ENCODE data around the gene ATXN1. TPM values are rescaled to one million over a fixed set of nuclear protein-coding genes. Genes with fewer than 3 reads are reported as not detected.
A peak's percentile ranks its signal among the peaks of the same experiment; 100 is the strongest.

Gene ATXN1
- total RNA-seq, 1 donor = 45.3 TPM

GRCh38 chr6:16535564-16535963 lies 225.7 kb downstream of the ATXN1 start:
- no peak overlapping the region for H3K4me3 ChIP-seq (ENCODE audit: low read depth, low read length)
- TF ChIP-seq CTCF (IDR thresholded peaks at IDR 0.05; ENCODE audit: insufficient read depth, low read depth, low read length) = no peak
- DNase-seq (ENCODE audit: low read depth) = no peak

- DNase-seq (ENCODE audit: low read depth) = no peak
- no peak overlapping the region for H3K4me3 ChIP-seq (ENCODE audit: low read depth, low read length)
- no peak for TF ChIP-seq CTCF (IDR thresholded peaks at IDR 0.05; ENCODE audit: insufficient read depth, low read depth, low read length)
These were observed 227.5 kb downstream of the ATXN1 start for GRCh38 chr6:16533721-16534136.

DNA sequence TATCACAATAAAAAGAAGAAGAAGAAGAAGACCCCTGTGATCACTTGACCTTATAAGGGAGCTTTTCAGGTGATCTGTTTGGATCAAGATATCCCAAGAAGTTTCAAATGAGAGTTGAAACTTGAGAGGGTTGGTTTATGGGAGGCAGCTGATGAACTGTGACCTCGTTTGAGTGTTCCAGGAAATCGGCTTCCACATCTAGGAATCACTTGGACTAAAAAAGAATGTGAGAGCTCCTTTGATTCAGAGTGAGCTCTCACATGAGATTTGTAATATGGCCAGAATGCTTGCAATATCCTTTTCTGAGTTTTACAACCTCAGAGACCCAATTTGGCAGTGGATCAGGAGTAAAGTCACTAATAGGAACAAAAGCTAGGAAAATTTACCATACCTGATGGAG lies 228.1 kb downstream of the ATXN1 start:
- TF ChIP-seq CTCF (IDR thresholded peaks at IDR 0.05; ENCODE audit: insufficient read depth, low read depth, low read length) = no peak
- peak; percentile 31 for DNase-seq (ENCODE audit: low read depth)
- no peak overlapping the region for H3K4me3 ChIP-seq (ENCODE audit: low read depth, low read length)

- TF ChIP-seq CTCF (IDR thresholded peaks at IDR 0.05; ENCODE audit: insufficient read depth, low read depth, low read length) = no peak
- DNase-seq (ENCODE audit: low read depth) = no peak
These were observed 233.6 kb downstream of the ATXN1 start for GRCh38 chr6:16527691-16528090.

GRCh38 chr6:16524380-16524707 lies 236.9 kb downstream of the ATXN1 start:
- peak; percentile 77 for DNase-seq (ENCODE audit: low read depth)
- TF ChIP-seq CTCF (IDR thresholded peaks at IDR 0.05; ENCODE audit: insufficient read depth, low read depth, low read length) = no peak
- H3K4me3 ChIP-seq (ENCODE audit: low read depth, low read length) = no peak overlapping the region

More at GRCh38 chr6:16527691-16528090, 233.6 kb downstream of the ATXN1 start:
- no peak overlapping the region for H3K4me3 ChIP-seq (ENCODE audit: low read depth, low read length)

DNA sequence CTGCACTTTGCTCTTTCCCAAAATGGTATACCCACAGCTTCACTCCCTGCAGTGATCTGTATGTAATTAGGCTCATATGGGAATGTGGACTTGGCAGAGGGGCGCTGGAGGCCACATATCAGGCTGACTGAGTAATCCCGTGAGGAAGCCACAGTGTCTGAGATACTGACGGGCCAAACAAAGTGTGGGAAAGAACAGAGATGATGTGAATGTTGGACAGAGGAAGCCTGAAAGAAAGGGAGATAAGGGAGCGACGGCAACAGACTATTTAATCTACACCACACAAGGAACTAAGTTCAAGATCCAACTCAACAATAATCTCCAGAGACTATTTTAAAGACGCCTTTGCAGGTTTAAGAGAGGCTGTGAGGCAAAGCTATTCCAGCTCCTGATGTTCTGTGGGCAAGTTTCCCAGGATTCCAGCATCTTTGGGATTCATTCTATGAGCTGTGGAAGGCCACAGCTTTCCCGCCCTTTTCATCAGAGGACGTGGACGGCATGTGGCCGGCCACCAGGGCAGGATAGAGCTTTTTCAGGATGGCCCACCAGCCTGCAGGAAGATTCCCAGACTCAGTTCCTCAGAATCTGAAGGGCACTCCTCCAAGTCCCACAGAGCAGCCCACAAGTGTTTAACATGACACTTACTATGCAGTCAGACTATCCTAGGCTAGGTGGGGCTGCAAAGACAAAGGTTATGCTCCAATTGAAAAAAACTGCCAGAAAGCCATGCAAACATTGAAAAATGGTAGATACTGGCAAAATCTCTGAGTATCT lies 237.5 kb downstream of the ATXN1 start:
- TF ChIP-seq CTCF (IDR thresholded peaks at IDR 0.05; ENCODE audit: insufficient read depth, low read depth, low read length) = no peak
- no peak overlapping the region for H3K4me3 ChIP-seq (ENCODE audit: low read depth, low read length)
- peak; percentile 95 for DNase-seq (ENCODE audit: low read depth)

DNA sequence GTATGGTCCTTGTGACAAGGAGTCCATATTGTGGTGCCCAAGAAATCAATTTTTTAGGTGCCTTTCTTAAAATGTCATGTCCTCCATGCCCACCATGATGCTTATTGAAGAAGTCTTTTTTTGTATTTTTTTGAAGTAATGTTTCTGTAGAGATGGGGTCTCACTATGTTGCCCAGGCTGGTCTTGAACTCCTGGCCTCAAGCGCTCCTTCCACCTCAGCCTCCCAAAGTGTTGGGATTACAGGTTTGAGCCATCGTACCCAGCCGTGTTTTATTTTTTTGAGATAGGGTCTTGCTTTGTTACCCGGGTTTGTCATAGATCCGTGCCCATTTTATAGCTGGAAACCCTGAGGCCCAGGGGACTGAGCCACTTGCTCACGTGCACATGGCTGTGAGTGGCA lies 238.3 kb downstream of the ATXN1 start:
- DNase-seq (ENCODE audit: low read depth) = no peak
- no peak overlapping the region for H3K4me3 ChIP-seq (ENCODE audit: low read depth, low read length)
- TF ChIP-seq CTCF (IDR thresholded peaks at IDR 0.05; ENCODE audit: insufficient read depth, low read depth, low read length) = no peak
